Tibial nerve (tissue), 4 donors: ENCODE measurements around the gene DLGAP1.

Experiments used
- CTCF ChIP-seq, 5 experiments: fragments of 200-600 bp in 3 of 5; fragments of 450-650 bp in 2 of 5; sonication (generic) in 3 of 5; IDR thresholded peaks; one replicate each; pipeline ENCODE4 v1.5.1; 2016 to 2019; ENCODE audit warnings: antibody characterized with exemption in 5 of 5, mild to moderate bottlenecking in 3 of 5, moderate library complexity in 2 of 5
- EP300 ChIP-seq, 2 donors: sonication (generic); formaldehyde crosslinking; IDR thresholded peaks; one replicate each; pipeline ENCODE4 v1.6.1; 2017; ENCODE audit warnings: antibody characterized with exemption in 2 of 2, mild to moderate bottlenecking in 1 of 2
- POLR2A ChIP-seq, 2 donors: fragments of 450-650 bp; IDR thresholded peaks; one replicate each; pipeline ENCODE4 v1.6.1; 2017; ENCODE audit warnings: antibody characterized with exemption in 2 of 2, mild to moderate bottlenecking in 2 of 2, moderate library complexity in 2 of 2

- TF ChIP-seq CTCF (IDR thresholded peaks at IDR 0.05) (no peak), POLR2A (IDR thresholded peaks at IDR 0.05) (no peak), EP300 (IDR thresholded peaks at IDR 0.05) (no peak)
Measured at GRCh38 chr18:4063545-4063944, 391.6 kb downstream of the DLGAP1 start.
